Fibroblast of the conjunctiva (primary cell): Measurements from ENCODE around the gene GSN.

Source experiments
- DNase-seq: peaks from one replicate; pipeline ENCODE4 v3.0.0-alpha.2; 2010; ENCODE audit warnings: low read depth

The GSN gene

DNA sequence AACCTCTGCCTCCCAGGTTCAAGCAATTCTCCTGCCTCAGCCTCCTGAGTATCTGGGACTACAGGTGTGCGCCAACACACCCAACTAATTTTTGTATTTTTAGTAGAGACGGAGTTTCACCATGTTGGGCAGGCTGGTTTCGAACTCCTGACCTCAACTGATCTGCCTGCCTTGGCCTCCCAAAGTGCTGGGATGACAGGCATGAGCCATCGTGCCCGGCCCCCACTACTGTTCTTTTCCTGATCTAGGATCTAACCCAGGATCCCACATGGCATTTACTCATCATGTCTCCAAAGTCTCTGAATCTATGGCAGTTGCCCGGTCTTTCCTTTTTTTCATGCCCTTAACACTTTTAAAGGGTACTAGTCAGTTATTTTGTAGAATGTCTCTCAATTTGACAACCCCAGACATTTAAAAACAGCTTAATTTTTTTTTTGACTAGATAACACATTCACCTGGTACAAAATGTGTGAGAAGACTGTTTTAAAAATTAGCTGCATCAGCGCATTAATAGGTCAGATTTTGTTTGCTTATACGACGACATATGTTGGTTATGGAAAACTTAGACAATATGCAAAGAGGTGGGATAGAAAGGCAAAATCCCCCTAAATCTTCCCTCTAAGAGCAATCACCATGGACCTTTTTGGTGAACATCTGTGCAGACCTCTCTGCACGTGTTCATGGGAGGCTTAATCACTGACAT is 55.6 kb downstream of the GSN start:
- DNase-seq, result no peak

DNA sequence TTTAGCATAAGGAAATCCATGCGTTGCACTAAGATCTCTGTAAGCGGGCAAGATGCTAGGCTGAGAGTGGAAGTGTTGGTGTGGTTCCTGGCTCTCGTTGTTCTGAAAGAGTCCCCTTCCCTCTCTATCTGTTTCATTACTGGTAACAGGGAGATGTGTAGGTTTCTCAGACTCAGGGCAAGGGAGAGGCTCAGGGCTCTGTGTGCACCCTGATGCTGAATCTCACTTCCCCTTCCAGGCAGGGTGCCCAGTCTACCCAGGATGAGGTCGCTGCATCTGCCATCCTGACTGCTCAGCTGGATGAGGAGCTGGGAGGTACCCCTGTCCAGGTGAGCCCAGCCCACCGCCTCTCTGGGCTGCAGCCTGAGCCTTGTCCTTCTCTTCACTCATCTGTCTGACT is 56.4 kb downstream of the GSN start:
- DNase-seq, result no peak

DNA sequence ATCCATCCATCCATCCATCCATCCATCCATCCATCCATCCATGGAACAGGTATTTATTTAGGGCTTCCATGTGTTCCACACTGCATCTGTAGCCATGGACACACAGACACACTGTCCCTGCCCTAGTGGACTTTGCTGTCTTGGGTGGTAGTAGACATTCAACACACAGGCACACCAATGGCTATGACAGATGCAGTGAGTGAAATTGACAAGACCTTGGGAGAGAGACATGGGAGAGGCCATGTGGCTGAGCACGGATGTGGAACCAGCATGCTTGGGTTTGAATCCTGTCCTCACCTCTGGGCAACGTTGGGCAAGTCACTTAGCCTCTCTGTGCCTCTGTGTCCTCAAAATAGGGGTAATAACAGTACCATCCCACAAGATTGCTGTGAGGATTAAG is 56.8 kb downstream of the GSN start:
- DNase-seq, result no peak

DNA sequence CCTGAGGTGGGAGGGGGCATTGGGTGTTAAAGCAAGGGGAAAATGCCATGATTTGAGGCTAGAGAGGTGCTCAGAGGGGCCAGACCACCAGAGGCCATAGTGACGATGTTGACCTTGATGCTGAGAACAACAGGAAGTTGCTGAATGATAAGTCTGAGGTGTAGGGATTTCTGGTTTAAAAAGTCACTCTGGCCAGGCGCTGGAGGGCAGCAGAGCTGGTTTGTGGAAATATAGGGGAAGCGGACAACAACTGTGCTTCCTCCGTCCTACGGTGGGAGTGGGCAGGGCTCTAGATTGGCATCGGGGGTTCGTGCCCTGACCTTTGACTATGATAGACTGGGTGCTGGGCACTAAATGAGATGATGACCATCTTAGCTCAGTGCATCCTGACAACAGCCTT is 57.4 kb downstream of the GSN start:
- no peak for DNase-seq

DNA sequence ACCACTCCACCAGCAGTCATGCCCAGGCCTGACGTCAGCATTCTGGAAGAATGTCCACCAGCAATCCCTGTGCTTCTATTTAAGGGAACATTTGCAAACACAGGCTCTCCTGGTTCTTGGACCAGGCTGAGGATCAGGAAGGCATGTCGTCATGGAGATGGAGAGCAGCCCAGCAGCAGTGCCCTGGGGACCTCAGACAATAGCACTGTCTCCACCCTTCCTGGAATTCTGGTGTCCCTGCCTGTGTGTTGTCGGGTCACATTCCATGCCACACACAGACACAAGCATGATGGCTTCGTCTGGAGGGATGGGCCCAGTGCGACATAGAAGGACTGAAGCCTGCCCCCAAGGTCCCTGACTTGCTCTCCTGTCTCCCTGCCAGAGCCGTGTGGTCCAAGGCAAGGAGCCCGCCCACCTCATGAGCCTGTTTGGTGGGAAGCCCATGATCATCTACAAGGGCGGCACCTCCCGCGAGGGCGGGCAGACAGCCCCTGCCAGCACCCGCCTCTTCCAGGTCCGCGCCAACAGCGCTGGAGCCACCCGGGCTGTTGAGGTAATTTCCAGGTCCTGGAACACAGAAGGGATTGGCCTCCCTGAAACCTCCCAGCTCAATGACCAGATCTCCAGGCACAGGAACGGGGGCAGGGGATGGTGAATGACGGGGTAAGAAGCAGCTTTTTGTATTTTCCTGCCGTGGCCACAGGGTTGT is 58.3 kb downstream of the GSN start:
- peak; percentile 80 for DNase-seq

DNA sequence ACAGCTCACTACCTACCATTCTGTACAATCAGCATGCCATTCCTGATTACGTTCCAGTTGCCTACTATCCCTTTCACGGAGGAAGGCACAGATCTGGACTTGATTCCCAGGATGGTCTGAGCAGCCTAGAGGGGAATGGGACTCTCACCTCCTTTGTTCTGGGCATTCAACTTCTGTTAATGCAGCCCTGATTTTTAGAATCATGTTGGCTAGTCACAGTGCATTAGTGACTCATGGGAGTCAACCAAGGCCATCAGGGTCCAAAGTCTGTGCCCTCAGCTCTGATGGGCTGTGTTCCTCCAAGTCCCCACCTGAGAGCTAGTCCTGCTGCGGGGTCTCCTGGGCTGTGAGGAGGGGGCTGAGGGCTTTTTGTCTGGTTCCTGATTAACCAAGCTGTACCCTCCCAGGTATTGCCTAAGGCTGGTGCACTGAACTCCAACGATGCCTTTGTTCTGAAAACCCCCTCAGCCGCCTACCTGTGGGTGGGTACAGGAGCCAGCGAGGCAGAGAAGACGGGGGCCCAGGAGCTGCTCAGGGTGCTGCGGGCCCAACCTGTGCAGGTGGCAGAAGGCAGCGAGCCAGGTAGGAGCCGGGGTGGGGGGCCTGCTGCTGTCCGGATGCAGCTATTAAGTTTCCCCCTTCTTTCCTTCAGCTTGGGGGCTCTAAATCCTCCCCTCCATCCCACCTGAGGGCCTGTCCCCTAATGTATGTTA is 59.1 kb downstream of the GSN start:
- no peak for DNase-seq

DNA sequence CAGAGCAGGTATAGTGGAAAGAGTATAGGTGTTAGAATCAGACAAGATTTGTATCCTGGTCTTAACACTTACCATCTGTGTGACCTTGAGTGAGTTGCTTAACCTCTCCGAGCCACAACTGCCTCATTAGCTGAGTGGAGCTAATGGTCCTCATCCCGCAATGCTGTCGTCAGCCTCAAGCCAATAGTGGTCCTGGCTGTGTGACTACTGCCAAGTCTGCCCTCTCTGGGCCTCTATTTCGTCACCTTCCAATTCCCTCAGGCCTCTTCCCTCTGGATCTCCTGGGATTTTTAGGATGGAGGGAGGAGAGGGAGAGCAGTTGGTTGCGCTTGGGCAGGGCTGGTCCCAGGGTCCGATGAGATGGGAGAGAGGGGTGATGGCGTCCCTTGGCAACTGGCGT is 60.5 kb downstream of the GSN start:
- DNase-seq, result no peak

DNA sequence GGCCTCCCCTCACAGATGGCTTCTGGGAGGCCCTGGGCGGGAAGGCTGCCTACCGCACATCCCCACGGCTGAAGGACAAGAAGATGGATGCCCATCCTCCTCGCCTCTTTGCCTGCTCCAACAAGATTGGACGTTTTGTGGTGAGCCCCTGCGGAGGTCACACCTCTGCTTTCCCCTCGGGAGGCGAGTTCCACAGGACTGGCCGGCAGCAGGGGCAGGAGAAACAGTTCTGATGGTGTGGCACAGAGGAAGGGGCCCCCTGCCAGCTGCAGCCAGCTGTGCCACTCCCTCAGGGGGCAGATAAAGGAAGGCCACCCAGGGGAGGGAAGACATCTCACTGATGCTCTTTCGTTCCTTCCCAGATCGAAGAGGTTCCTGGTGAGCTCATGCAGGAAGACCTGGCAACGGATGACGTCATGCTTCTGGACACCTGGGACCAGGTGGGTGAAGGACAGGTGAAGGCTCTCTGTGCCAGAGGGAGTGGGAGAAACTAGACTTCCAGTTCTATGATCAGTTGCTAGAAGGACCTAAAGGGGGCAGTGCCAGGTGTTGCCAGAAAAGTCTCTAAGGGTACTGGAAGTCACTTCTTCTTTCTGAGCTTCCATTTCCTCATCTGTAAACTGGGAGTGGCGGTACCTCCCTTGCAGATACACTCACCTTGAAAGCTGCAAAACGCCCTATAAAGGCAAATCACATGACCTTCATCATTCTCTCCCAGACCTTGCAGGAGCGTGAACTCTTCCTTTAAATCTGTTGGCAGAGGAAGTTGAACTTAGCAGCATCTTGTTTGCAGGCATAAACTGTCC is 61.1 kb downstream of the GSN start:
- no peak for DNase-seq

DNA sequence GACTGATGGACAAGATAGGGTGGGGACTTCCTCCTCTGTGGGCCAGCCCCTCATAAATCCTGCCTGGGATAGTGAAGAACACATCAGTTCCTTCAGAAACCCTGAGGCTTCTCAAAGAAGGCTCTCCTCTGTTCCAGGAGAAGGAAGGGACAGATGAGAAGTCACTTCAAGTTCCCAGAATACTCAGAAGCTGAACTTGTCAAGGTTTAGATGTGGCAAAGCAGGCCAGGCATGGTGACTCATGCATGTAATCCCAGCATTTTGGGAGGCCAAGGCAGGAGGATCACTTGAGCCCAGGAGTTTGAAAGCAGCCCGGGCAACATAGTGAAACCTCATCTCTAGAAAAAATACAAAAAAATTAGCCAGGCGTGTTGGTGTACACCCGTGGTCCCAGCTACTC is 63.6 kb downstream of the GSN start:
- no peak for DNase-seq

DNA sequence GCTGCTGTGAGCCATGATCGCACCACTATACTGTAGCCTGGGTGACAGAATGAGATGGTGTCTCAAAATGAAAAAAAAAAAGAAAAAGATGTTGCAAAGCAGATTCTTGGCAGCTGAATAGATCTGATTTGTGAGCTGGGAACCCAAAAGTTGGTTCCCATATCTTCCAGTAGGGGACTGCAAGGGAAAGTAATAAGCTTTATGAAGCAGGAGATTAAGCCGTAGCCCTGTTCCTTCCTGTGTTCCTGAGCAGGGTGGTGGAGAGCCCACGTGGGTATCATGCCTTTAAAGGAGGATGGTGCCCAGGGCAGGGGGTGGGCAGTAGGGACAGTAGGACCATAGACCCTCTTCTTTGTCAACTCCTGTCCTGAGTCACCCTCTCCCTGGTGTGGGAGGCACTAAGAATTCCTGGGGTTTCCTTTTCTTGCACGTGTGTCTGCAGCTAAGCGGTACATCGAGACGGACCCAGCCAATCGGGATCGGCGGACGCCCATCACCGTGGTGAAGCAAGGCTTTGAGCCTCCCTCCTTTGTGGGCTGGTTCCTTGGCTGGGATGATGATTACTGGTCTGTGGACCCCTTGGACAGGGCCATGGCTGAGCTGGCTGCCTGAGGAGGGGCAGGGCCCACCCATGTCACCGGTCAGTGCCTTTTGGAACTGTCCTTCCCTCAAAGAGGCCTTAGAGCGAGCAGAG is 64.2 kb downstream of the GSN start:
- peak; percentile 23 for DNase-seq

DNA sequence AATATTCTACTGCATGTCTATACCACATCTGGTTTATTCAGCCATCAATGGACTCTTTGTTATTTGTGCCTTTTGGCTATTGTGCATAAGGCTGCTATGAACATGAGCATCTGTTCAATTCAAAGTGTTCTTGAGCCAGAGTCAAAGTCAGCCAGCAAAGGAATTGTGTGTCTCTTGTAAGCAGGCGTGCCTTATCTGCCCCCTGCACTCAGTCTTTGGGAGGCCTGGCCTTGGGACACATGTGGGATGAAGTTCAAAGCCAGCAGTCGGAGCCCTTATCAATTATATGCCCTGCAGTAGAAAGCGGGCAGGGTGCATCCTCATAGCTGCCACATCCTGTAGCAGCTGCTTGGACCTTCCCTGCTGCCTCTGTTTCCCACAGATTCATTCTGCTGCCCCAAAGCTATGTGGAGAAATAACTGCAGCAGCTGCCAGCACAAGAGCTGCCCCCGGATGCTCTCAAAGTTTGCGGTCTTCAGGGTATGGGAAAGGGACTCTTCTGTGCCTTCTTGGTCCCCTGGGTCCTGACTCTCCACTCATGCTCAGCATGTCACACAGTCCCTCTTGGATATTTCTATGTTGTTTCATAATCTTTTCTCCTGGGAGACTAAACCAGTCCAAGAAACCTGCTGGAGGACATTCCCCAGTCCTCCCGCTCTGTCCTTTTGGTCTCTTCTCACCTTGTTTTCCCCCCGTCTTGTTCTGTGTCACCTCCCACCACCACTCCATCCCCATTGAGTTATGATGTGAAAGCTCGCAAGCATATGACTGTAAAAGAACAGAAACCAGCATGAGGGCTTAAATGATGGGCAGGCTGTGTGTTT is 66.2 kb downstream of the GSN start:
- no peak for DNase-seq

DNA sequence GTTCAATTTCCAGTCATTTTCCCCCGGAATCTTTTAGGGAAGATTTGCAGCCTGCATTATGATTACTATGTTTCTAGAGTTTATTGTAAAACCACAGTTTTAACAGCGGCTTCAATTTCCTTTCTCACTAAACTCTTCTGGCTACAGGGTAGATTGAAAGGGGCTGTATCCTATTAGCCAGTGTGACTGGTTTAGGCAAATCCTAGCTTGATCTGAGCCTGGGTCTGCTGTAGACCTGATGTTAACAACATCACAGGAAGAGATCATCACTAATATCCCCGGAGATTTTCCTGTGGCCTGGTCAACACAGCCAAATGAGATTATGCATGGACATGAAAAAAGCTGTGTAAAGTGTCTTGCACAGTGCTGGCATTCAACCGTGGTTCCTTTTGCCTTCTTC is 68.7 kb downstream of the GSN start:
- DNase-seq, result no peak

DNA sequence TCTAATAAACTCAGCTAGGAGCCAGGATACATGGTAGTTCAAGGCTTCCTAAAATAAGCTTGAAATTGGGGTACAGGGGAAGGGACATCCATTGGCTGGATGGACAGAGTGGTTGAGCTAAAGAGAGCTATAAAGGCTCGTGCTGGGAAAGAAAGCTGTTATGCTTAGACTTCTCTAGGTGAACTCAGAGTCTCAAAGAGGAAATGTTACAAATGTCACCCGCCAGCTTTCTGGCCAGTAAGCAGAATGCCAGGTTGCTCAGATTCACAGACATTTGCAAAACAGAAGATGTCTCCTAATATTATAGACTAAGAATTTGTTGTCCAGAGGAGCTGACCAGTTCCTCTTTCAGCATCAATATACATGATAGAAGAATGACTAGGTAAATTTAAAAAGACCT is 71.5 kb downstream of the GSN start:
- no peak for DNase-seq

DNA sequence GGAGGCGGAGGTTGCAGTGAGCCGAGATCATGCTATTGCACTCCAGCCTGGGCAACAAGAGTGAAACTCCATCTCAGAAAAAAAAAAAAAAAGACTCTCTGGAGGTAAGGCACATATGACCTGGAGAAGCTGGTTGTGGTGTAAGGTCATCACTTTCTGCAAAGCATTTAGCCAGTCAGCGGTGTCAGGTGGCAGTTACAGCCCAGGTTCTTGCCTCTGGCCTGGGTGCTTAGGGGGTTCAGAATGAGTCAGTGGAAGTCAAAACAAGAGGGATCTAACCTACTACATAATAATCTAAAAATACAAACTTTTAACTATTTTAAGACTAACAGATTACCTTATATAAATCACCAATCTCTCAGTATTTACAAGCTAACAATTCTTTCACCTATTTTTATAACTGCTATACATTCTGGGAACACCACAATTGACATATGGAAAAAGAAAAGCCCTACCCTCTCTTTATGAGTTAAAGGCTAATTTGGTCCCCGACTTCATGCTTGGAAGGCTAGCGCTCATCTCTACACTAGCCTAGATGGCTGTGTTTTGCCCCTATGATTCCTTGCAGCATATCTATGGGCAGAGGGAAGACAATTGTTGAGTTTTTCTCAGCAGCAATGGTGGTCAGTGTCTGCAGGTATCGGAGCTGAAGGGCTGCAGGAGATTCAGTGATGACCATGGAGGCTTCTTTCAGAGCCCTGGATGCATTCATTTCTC is 72.9 kb downstream of the GSN start:
- DNase-seq, result no peak

DNA sequence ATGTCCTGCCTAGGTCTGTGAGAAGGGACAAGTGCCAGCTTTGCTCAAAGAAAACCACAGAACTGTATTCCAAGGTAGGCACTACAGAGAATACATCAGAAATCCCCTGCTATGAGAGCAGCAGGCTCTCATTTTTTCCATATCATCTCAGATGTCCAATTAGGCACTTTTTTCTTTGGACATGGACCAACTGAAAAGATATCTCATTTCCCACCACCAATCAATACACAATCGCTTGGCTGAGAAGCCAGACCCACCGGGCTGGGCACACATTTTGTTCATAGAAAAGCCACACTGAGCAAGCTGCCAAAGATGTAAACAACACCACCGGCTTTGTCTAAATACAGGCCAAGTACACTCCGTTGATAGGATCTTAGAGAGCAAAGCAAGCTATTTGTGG is 76.2 kb downstream of the GSN start:
- DNase-seq, result no peak

DNA sequence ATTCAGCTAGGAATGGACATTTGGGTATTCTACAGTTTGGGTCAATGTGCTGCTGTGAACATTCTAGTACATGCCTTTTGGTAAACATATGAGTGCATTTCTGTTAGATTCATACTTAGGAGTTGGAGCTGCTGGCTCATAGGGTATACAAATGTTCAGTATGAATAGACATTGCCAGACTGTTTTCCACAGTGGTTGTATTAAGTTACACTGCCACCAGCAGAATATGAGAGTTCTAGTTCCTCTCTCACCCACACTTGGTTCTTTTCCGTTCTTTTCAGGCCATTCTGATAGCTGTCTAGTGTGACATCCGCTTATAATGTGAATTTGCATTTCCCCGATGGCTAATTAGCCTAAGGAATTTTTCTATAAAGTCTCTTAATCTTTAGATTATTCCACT is 77.1 kb downstream of the GSN start:
- no peak for DNase-seq

DNA sequence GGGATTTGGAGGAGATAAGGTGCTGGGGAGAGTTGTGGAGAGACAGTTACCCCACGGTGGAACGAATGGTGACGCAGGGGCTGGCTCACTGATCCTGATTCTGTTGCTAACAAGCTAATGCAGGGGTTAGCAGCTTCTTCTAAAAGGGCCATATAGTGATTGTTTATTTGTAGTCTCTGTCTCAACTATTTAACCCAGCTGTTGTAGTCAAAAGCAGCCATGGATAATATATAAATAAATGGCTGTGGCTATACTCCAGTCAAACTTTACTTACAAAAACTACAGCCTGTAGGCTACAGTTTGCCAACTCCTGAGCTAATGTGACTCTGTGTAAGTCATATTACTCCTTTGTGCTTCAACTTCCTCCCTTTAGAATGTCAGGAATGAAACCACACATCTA is 80.3 kb downstream of the GSN start:
- no peak for DNase-seq

DNA sequence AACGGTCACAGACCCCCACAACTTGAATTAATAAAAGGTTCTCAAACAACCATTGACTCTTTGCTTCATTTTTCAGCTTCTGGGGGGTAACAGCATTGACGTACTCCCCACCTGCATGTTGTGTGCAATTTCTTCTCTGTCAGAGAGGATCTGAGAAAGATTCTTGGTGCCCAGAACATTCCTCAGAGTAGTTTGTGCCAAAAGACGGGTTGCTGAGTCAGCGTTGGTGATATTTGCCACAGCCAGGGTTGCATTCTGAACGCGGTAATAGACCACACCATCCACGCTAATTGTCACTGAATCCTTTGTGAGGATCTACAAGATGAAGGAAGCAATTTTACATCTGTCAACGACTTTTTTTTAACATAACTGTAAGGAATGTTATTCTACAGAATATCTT is 81.0 kb downstream of the GSN start:
- DNase-seq, result no peak

DNA sequence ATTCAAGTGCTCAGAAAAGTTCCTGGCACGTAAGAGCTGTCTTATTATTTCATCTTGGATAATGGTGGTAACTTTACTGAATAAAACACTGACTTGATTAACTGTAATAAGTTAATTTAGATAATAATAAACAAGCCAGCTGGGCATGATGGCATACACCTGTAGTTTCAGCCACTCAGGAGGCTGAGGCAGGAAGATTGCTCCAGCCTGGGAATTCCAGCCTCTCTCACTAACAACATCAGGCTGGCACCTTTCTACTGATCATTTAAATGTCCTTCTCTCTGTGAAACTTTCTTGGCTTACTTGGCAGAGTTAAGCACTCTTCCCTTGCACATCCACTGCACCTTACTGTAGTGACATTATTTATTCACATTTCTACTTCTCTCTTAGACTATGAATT is 82.1 kb downstream of the GSN start:
- DNase-seq, result no peak

DNA sequence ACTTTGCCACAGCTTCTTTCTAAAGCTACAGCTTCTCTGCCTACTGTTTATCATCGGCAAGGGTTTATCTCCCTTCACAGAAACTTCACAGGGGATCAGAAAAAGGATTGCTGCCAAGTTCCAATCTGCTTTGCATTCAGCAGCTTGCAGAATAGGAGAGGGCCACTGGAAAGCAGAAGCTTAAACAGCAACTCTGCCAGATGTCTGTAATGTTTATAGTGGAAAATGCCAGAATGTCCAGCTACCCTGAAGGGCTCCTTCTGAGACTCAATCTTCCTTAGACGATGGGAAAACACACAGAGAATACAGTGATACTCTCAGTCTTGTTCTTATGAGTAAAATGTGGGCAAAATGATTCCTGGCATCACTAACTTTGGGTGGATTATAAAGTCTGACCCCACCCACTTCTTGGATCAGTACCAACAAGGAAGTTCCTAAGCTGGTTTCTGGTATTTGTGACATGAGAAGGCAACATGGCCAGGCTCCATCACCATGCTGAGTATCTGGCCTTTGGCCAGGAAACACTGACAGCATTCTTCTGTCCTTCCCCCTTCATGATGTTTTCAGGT is 83.1 kb downstream of the GSN start:
- DNase-seq, result peak; percentile 97
